ENCODE measurements around the gene FBN1. TPM values are rescaled to one million over a fixed set of nuclear protein-coding genes. Genes with fewer than 3 reads are reported as not detected.

FBN1 gene
- total and polyA plus RNA-seq, 8 donors, result 83.1 to 144 (median 94.0) TPM

GRCh38 chr15:48426044-48426443, 219.5 kb downstream of the FBN1 start:
- DNase-seq (no peak), ATAC-seq (no peak)
- intact Hi-C loops (cut with DNase I), result no loop called here
- TF ChIP-seq CTCF (IDR thresholded peaks at IDR 0.05), result no peak
- Histone ChIP-seq H3K4me3 (no peak overlapping the region), H3K27me3 (no peaks in the 10 kb centered on the region), H3K9me3 (no peaks in the 10 kb centered on the region), H3K36me3 (peaks cover 0 to 40% of the 10 kb centered on the region in 2 donors), H3K27ac (no peak overlapping the region), H3K4me1 (no peaks in the 10 kb centered on the region)

GRCh38 chr15:48425051-48425450, 220.5 kb downstream of the FBN1 start:
- DNase-seq (no peak), ATAC-seq (no peak)
- no peak overlapping the region for H3K27ac ChIP-seq
- H3K9me3 ChIP-seq, result no peaks in the 10 kb centered on the region
- no peaks in the 10 kb centered on the region for H3K27me3 ChIP-seq
- intact Hi-C loops (cut with DNase I), result no loop called here
- no peaks in the 10 kb centered on the region for H3K4me1 ChIP-seq
- H3K4me3 ChIP-seq, result no peak overlapping the region
- no peak for TF ChIP-seq CTCF (IDR thresholded peaks at IDR 0.05)
- H3K36me3 ChIP-seq, result peaks cover 0 to 45% of the 10 kb centered on the region in 2 donors

DNA sequence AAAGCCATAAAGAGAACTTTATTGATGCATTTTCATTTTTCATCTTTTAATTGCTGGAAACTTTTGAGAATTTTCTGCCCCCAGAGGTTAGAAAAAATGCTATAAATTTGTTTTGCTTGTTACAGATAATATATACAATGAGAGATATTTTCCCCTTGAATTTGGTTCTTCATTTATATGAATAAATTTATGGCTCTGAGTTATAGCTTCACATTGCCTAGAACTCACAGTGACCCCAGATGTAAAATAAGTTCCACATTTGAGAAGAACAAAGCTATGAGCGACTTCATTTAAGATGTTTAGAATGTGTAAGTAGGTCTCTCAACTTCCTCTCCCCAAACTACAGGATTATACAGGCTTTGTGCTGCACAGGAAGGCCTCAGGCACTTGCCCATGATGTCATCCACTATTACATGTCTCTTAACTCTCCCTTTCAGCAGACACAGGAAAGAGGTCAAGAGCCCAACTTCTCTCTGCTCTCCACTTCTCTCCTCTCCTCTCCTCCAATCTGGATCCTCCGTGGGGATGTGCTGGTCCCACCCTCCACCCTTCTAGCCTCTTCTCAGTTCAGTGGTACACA, 221.5 kb downstream of the FBN1 start:
- ATAC-seq, result no peak
- Histone ChIP-seq H3K4me3 (no peak overlapping the region), H3K9me3 (no peaks in the 10 kb centered on the region), H3K27ac (no peak overlapping the region), H3K27me3 (no peaks in the 10 kb centered on the region), H3K36me3 (peaks cover 0 to 49% of the 10 kb centered on the region in 2 donors), H3K4me1 (no peaks in the 10 kb centered on the region)
- DNase-seq, result no peak
- no peak for TF ChIP-seq CTCF (IDR thresholded peaks at IDR 0.05)
- intact Hi-C loops (cut with DNase I), result no loop called here

DNA sequence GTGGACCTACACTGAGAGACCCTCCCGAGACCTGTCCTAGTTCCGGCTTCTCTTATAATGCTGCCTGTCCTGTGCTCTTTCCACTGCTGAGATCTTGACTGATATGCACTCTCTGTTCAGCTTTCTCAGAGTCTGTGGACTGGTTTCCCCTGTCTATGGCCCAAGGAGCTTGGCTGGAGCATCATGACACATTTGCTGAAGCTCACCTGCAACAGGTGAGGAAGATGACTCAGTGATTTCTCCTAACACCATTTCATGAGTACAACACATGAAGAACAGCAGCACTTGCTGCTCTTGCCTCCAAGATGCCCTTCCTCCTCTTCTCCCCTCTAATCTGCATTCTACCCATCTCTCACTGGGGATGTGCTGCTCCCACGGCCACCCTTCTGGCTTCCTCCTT, 222.2 kb downstream of the FBN1 start:
- no peak overlapping the region for H3K27ac ChIP-seq
- intact Hi-C loops (cut with DNase I), result no loop called here
- no peak overlapping the region for H3K4me3 ChIP-seq

DNA sequence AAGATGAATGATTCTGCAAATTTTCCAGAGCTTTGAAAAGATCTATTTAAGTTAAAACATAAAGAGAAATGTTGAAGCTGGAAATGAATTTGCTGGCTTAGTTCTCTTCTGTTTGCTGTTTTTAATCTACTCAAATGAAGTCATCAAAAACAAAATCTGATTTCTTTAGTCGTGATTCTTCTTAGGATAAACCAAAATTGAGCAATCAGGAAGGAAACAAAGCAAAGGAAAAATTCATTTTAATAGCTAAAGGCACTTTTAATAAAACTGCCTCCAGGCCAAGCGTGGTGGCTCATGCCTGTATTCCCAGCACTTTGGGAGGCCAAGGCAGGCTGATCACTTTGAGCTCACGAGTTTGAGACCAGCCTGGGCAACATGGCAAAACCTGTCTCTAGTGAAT, 223.1 kb downstream of the FBN1 start:
- intact Hi-C loops (cut with DNase I), result no loop called here
- H3K27ac ChIP-seq, result no peak overlapping the region
- no peaks in the 10 kb centered on the region for H3K27me3 ChIP-seq
- H3K9me3 ChIP-seq, result no peaks in the 10 kb centered on the region
- no peaks in the 10 kb centered on the region for H3K4me1 ChIP-seq
- no peak for TF ChIP-seq CTCF (IDR thresholded peaks at IDR 0.05)
- H3K36me3 ChIP-seq, result peaks cover 0 to 45% of the 10 kb centered on the region in 2 donors
- H3K4me3 ChIP-seq, result no peak overlapping the region
- no peak for DNase-seq
- no peak for ATAC-seq

More for the DNA sequence above, 222.2 kb downstream of the FBN1 start:
- Histone ChIP-seq H3K9me3 (no peaks in the 10 kb centered on the region), H3K27me3 (no peaks in the 10 kb centered on the region), H3K4me1 (no peaks in the 10 kb centered on the region), H3K36me3 (peaks cover 0 to 49% of the 10 kb centered on the region in 2 donors)
- no peak for DNase-seq
- ATAC-seq, result no peak
- TF ChIP-seq CTCF (IDR thresholded peaks at IDR 0.05), result no peak
